NOMO-1 (cell line): Measurements from ENCODE around the gene CSRNP2.
"Not testable (repeated sequence)": the region's sequence is repeated elsewhere in the genome, so short reads cannot be mapped to it uniquely, and the experiment has no call there.

Experiments
- DNase-seq, 2 experiments: peaks; one replicate each; lab custom pipeline; 2025; ENCODE audit not compliant: unreplicated experiment in 2 of 2; lab: John Stamatoyannopoulos, UW

CSRNP2 gene

DNA sequence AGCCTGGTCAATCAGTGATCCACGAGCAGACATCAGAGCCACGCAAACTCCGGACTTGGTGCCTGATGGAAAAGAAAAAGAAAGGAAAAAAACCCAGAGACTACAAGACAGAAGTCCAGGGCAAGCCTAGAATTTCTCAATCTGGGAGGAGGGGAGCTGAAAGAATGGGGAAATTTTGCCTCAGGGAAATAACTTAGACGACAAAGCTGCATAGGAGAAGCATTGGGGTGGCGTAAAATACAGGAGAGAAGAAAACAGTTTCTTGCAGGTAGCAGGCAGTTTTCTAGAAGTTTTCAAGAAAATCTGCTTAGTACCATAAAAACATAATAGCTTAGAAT, 54.6 kb downstream of the CSRNP2 start:
- no peak for DNase-seq

DNA sequence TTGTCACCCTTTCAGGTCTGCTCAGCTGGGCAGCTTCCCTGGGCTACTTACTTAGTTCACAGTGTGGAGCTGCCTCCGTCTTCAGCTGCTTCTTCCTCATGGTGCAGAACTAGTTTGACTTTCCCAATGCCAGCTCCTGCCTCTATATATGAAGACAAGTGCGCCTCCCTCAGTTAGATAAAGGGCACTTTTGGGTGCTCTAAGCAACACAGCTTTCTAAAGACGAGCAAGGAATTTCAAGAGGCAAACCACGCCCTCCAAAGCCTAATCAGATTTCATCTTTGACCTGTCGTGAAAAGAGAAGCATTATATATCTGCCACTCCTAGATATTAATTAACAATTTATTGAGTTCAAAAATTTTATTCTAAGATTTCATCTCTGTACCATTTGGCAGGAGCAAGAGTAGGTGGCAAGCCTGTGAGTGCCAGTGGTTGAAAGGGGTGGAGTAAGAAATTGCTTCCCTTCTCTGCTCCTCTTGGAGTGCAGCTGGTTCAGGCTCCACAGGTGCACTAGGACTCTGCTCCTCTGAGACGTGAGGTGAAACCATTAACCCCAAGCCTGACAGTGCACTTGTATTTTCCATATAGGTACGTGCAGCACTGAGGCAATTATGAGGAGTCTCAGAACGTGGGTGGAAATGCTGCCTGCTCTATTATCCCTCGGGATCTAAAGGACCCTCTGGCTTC, 55.1 kb downstream of the CSRNP2 start:
- peak; percentile 66 to 82 for DNase-seq

GRCh38 chr12:51027342-51027835, 56.0 kb downstream of the CSRNP2 start:
- no peak for DNase-seq

- DNase-seq: peak; percentile 93 to 95
These were observed 57.4 kb downstream of the CSRNP2 start, which contains the start of gene SLC11A2 for GRCh38 chr12:51025836-51026638. Gene SLC11A2, minus strand, starts transcription at chr12:51026384. Its CDS starts 15,656 bp downstream, at chr12:51010728.

GRCh38 chr12:51025338-51025835, 58.0 kb downstream of the CSRNP2 start:
- DNase-seq: peak; percentile 0 to 40

GRCh38 chr12:51023625-51024382, 59.6 kb downstream of the CSRNP2 start:
- no peak for DNase-seq

- DNase-seq: no peak
These were observed 61.7 kb downstream of the CSRNP2 start for GRCh38 chr12:51021694-51022093.

- no peak for DNase-seq
These were observed 62.8 kb downstream of the CSRNP2 start for GRCh38 chr12:51020448-51021182.

GRCh38 chr12:51019927-51020326, 63.5 kb downstream of the CSRNP2 start:
- DNase-seq: no peak

DNA sequence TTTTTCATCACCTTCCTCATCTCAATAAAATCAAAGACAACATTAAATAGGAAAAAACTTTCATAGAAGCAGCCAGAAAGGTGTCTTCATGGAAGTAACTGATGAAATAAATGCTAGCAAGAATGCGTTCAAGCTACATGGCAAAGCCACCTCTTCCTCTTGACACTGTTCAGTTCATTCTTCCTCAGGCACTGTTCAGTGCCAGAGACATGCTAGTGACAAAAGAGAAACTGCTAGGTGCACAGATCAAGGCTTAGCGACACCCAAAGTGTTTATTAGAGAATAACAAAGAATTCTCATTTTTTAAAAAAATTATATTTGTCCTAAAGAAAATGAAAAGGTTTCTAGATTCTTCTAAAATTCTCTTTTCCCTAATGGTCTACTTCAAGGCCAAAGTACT, 64.4 kb downstream of the CSRNP2 start:
- no peak for DNase-seq

- DNase-seq: no peak
These were observed 65.9 kb downstream of the CSRNP2 start for GRCh38 chr12:51017452-51017851.

GRCh38 chr12:51014467-51014866, 68.9 kb downstream of the CSRNP2 start:
- not testable (repeated sequence) for DNase-seq

GRCh38 chr12:51013441-51013840, 70.0 kb downstream of the CSRNP2 start:
- DNase-seq: no peak

GRCh38 chr12:51012570-51013236, 70.7 kb downstream of the CSRNP2 start:
- DNase-seq: no peak

- no peak for DNase-seq
These were observed 71.4 kb downstream of the CSRNP2 start for GRCh38 chr12:51011955-51012354.
